Peyer's patch (tissue), 4 donors: ENCODE data around the gene EGFLAM. TPM values are rescaled to one million over a fixed set of nuclear protein-coding genes. Genes with fewer than 3 reads are reported as not detected.

Experiments
- DNase-seq, 3 donors: peaks; one replicate each; pipeline ENCODE4 v3.0.0-alpha.2; 2017 to 2019
- H3K27ac ChIP-seq, 4 donors: fragments of 200-600 bp; sonication (generic); one replicate each; pipeline ENCODE4 v1.5.1; 2016 to 2019
- H3K27me3 ChIP-seq, 2 donors: fragments of 200-600 bp; sonication (generic); one replicate each; pipeline ENCODE4 v1.5.1; 2019
- H3K36me3 ChIP-seq, 3 donors: fragments of 200-600 bp; sonication (generic); one replicate each; pipeline ENCODE4 v1.5.1; 2016 to 2019
- H3K4me1 ChIP-seq, 4 donors: fragments of 200-600 bp; sonication (generic); one replicate each; pipeline ENCODE4 v1.5.1; 2016 to 2019
- H3K4me3 ChIP-seq, 4 donors: fragments of 200-600 bp; sonication (generic); 1 replicate in 3 of 4; 2 replicates in 1 of 4; pipeline ENCODE4 v1.5.1; 2016 to 2019; ENCODE audit warnings: mild to moderate bottlenecking in 1 of 4
- H3K9me3 ChIP-seq, 4 donors: fragments of 200-600 bp; sonication (generic); one replicate each; pipeline ENCODE4 v1.5.1; 2016 to 2019; ENCODE audit warnings: mild to moderate bottlenecking in 1 of 4
- POLR2A ChIP-seq, 2 donors: fragments of 450-650 bp; IDR thresholded peaks; one replicate each; pipeline ENCODE4 v1.5.1; 2017; ENCODE audit warnings: antibody characterized with exemption in 2 of 2, mild to moderate bottlenecking in 2 of 2, moderate library complexity in 2 of 2
- total RNA-seq, 4 donors: library from RNA; depleted of rRNA; stranded (reverse); fragments of >200 nt; gene quantifications; one replicate each; pipeline ENCODE4 v1.1.0, GENCODE V29; 2016
- TF ChIP-seq, protein P1 (sequence below), 6 experiments: fragments of 450-650 bp in 4 of 6; fragments of 200-600 bp in 2 of 6; sonication (generic) in 1 of 6; IDR thresholded peaks; one replicate each; pipeline ENCODE4 v1.5.1; 2017 to 2019; ENCODE audit warnings: antibody characterized with exemption in 6 of 6, mild to moderate bottlenecking in 3 of 6, moderate library complexity in 1 of 6

Gene EGFLAM
- total RNA-seq, 4 donors from 2014 or later, result 0.54 to 1.7 (median 0.70) TPM; not detected in 1

GRCh38 chr5:38267372-38267771, 9.0 kb downstream of the EGFLAM start:
- no peaks in the 10 kb centered on the region for H3K9me3 ChIP-seq
- H3K27me3 ChIP-seq, result no peaks in the 10 kb centered on the region
- DNase-seq, result no peak
- H3K4me1 ChIP-seq, result no peaks in the 10 kb centered on the region
- no peaks in the 10 kb centered on the region for H3K36me3 ChIP-seq
- H3K27ac ChIP-seq, result no peak overlapping the region
- TF ChIP-seq, protein P1, sequence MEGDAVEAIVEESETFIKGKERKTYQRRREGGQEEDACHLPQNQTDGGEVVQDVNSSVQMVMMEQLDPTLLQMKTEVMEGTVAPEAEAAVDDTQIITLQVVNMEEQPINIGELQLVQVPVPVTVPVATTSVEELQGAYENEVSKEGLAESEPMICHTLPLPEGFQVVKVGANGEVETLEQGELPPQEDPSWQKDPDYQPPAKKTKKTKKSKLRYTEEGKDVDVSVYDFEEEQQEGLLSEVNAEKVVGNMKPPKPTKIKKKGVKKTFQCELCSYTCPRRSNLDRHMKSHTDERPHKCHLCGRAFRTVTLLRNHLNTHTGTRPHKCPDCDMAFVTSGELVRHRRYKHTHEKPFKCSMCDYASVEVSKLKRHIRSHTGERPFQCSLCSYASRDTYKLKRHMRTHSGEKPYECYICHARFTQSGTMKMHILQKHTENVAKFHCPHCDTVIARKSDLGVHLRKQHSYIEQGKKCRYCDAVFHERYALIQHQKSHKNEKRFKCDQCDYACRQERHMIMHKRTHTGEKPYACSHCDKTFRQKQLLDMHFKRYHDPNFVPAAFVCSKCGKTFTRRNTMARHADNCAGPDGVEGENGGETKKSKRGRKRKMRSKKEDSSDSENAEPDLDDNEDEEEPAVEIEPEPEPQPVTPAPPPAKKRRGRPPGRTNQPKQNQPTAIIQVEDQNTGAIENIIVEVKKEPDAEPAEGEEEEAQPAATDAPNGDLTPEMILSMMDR (IDR thresholded peaks at IDR 0.05), result no peak
- no peak for TF ChIP-seq POLR2A (IDR thresholded peaks at IDR 0.05)
- no peak overlapping the region for H3K4me3 ChIP-seq

GRCh38 chr5:38273626-38274025, 15.3 kb downstream of the EGFLAM start:
- Histone ChIP-seq H3K27me3 (no peaks in the 10 kb centered on the region), H3K4me1 (no peaks in the 10 kb centered on the region), H3K36me3 (no peaks in the 10 kb centered on the region), H3K9me3 (peaks cover 0 to 9% (median 0%) of the 10 kb centered on the region in 4 donors), H3K27ac (no peak overlapping the region), H3K4me3 (no peak overlapping the region)
- no peak for DNase-seq
- TF ChIP-seq, protein P1 (IDR thresholded peaks at IDR 0.05), result no peak
- no peak for TF ChIP-seq POLR2A (IDR thresholded peaks at IDR 0.05)

GRCh38 chr5:38274370-38274769, 16.0 kb downstream of the EGFLAM start:
- Histone ChIP-seq H3K27ac (no peak overlapping the region), H3K27me3 (no peaks in the 10 kb centered on the region), H3K9me3 (peaks cover 0 to 9% (median 0%) of the 10 kb centered on the region in 4 donors), H3K4me3 (no peak overlapping the region), H3K4me1 (no peaks in the 10 kb centered on the region), H3K36me3 (no peaks in the 10 kb centered on the region)
- DNase-seq, result no peak
- TF ChIP-seq, protein P1 (IDR thresholded peaks at IDR 0.05), result no peak
- no peak for TF ChIP-seq POLR2A (IDR thresholded peaks at IDR 0.05)

- no peak for DNase-seq
- Histone ChIP-seq H3K4me1 (no peaks in the 10 kb centered on the region), H3K4me3 (no peak overlapping the region), H3K36me3 (no peaks in the 10 kb centered on the region), H3K9me3 (no peaks in the 10 kb centered on the region), H3K27me3 (no peaks in the 10 kb centered on the region), H3K27ac (no peak overlapping the region)
- no peak for TF ChIP-seq POLR2A (IDR thresholded peaks at IDR 0.05)
- TF ChIP-seq, protein P1 (IDR thresholded peaks at IDR 0.05), result no peak
Observed at GRCh38 chr5:38284384-38284783, 26.0 kb downstream of the EGFLAM start.

DNA sequence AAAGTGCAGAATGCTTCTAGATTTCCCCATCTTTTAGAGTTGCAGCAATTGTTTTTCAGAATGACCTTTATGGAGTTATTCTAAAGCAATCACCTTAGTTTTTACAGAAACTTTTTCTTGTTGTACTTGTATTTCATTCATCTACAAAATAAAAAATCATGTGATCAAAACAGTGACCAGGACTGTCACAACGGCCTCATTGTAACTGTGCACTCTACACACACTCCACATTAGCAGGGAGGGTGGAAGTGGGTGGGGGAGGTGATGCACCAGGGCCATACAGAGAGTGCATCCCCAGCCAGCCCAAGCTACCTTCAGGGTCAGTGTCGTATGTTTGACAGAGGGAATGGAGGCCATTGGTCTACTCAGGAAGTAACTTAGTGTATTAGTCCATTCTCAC, 26.9 kb downstream of the EGFLAM start:
- TF ChIP-seq, protein P1 (IDR thresholded peaks at IDR 0.05), result no peak
- no peak for TF ChIP-seq POLR2A (IDR thresholded peaks at IDR 0.05)
- no peak for DNase-seq

DNA sequence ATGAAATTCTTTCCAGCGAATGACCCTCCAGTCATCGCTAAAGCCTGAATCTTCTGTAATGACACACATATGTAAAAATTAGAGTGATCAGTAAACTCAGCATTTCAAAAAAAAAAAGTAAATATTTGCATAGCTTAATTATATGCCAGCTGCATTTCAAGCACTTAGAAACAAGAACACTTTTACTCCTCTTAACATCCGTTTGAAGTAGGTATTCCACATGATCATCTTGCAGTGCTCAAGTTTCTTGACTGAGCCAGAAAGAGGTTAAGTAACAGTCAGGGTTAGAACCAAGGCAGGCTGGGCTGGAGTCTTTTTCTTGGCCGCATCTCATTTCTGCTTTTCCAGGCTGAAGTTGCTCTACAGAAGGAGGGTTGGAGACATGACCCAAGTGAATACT, 27.6 kb downstream of the EGFLAM start:
- Histone ChIP-seq H3K4me1 (no peaks in the 10 kb centered on the region), H3K9me3 (no peaks in the 10 kb centered on the region), H3K4me3 (no peak overlapping the region), H3K27ac (no peak overlapping the region), H3K36me3 (no peaks in the 10 kb centered on the region), H3K27me3 (no peaks in the 10 kb centered on the region)
- no peak for TF ChIP-seq POLR2A (IDR thresholded peaks at IDR 0.05)
- TF ChIP-seq, protein P1 (IDR thresholded peaks at IDR 0.05), result no peak
- no peak for DNase-seq

More for the DNA sequence above, 26.9 kb downstream of the EGFLAM start:
- Histone ChIP-seq H3K4me1 (no peaks in the 10 kb centered on the region), H3K27me3 (no peaks in the 10 kb centered on the region), H3K27ac (no peak overlapping the region), H3K36me3 (no peaks in the 10 kb centered on the region), H3K9me3 (no peaks in the 10 kb centered on the region), H3K4me3 (no peak overlapping the region)
